ENCODE results near the gene EXOC3. TPM values are rescaled to one million over a fixed set of nuclear protein-coding genes. Genes with fewer than 3 reads are reported as not detected.

The EXOC3 gene
- total RNA-seq, 1 experiment from 2014 or later, result 55.0 TPM

- Histone ChIP-seq H3K27me3 (ENCODE audit: control insufficient read depth, insufficient read depth, low read length) (no peaks in the 10 kb centered on the region), H3K9me3 (ENCODE audit: control insufficient read depth, insufficient read depth, low read depth, low read length) (no peaks in the 10 kb centered on the region), H3K4me1 (ENCODE audit: control insufficient read depth, insufficient read depth, low read length) (no peaks in the 10 kb centered on the region), H3K36me3 (ENCODE audit: control insufficient read depth, insufficient read depth, low read length) (no peaks in the 10 kb centered on the region), H3K27ac (ENCODE audit: low read length) (no peak overlapping the region), H3K4me3 (ENCODE audit: low read depth in 2 of 2, low read length in 2 of 2) (no peak overlapping the region)
- intact Hi-C loops (cut with micrococcal nuclease; ENCODE audit: unreplicated experiment), result no loop called here
- CTCF ChIA-PET, result no interaction called here
- in situ Hi-C loops (cut with HindIII; ENCODE audit: low pct_unique_long_range_greater_than_20kb, low sequenced_read_pairs), result no loop called here
- POLR2A ChIA-PET, result no interaction called here
- TF ChIP-seq POLR2AphosphoS5 (IDR thresholded peaks at IDR 0.05; ENCODE audit: low read depth, low read length), result no peak
- TF ChIP-seq TCF7L2 (IDR thresholded peaks at IDR 0.05; ENCODE audit: low read depth, low read length), result no peak
- no peak for TF ChIP-seq CTCF (IDR thresholded peaks at IDR 0.05)
- no peak for TF ChIP-seq REST (IDR thresholded peaks at IDR 0.05; ENCODE audit: insufficient read depth in 1 of 2, low read depth in 2 of 2, low read length in 1 of 2)
- no peak for TF ChIP-seq SIN3A (IDR thresholded peaks at IDR 0.05; ENCODE audit: borderline replicate concordance, insufficient read depth, low read depth, low read length)
- ATAC-seq, result no peak
- no peak for DNase-seq (ENCODE audit: low read depth, low spot score)
- no TSS peak for BruUV-seq (replicated peaks)
Measured at GRCh38 chr5:404666-405241, 38.2 kb upstream of the EXOC3 start.

GRCh38 chr5:405421-405820, 37.6 kb upstream of the EXOC3 start:
- H3K4me3 ChIP-seq (ENCODE audit: low read depth in 2 of 2, low read length in 2 of 2), result no peak overlapping the region
- ATAC-seq, result no peak
- no peaks in the 10 kb centered on the region for H3K4me1 ChIP-seq (ENCODE audit: control insufficient read depth, insufficient read depth, low read length)
- no peak overlapping the region for H3K27ac ChIP-seq (ENCODE audit: low read length)
- BruUV-seq (replicated peaks), result no TSS peak
- no peak for DNase-seq (ENCODE audit: low read depth, low spot score)
- in situ Hi-C loops (cut with HindIII; ENCODE audit: low pct_unique_long_range_greater_than_20kb, low sequenced_read_pairs), result no loop called here
- no peaks in the 10 kb centered on the region for H3K27me3 ChIP-seq (ENCODE audit: control insufficient read depth, insufficient read depth, low read length)
- intact Hi-C loops (cut with micrococcal nuclease; ENCODE audit: unreplicated experiment), result no loop called here
- ChIA-PET CTCF (no interaction called here), POLR2A (no interaction called here)
- H3K9me3 ChIP-seq (ENCODE audit: control insufficient read depth, insufficient read depth, low read depth, low read length), result no peaks in the 10 kb centered on the region
- TF ChIP-seq SIN3A (IDR thresholded peaks at IDR 0.05; ENCODE audit: borderline replicate concordance, insufficient read depth, low read depth, low read length) (no peak), TCF7L2 (IDR thresholded peaks at IDR 0.05; ENCODE audit: low read depth, low read length) (no peak), REST (IDR thresholded peaks at IDR 0.05; ENCODE audit: insufficient read depth in 1 of 2, low read depth in 2 of 2, low read length in 1 of 2) (no peak), CTCF (IDR thresholded peaks at IDR 0.05) (no peak), POLR2AphosphoS5 (IDR thresholded peaks at IDR 0.05; ENCODE audit: low read depth, low read length) (no peak)
- H3K36me3 ChIP-seq (ENCODE audit: control insufficient read depth, insufficient read depth, low read length), result no peaks in the 10 kb centered on the region
